HepG2 (cell line): ENCODE measurements around the gene MRPL20. TPM values are rescaled to one million over a fixed set of nuclear protein-coding genes. Genes with fewer than 3 reads are reported as not detected.

Experiments
- CENPX ChIP-seq: sonication (generic); formaldehyde crosslinking; IDR thresholded peaks from 2 replicates; pipeline ENCODE4 v1.9.0; 2021; ENCODE audit warnings: mild to moderate bottlenecking, missing genetic modification reagents, moderate library complexity
- FOXM1 ChIP-seq: sonication (generic); formaldehyde crosslinking; IDR thresholded peaks from 2 replicates; pipeline ENCODE4 v1.5.0; 2020; ENCODE audit warnings: missing genetic modification reagents
- MED1 ChIP-seq: sonication (generic); formaldehyde crosslinking; IDR thresholded peaks from 2 replicates; pipeline ENCODE4 v1.4.0; 2020; ENCODE audit warnings: missing genetic modification reagents
- NFYC ChIP-seq: IDR thresholded peaks from 2 replicates; pipeline ENCODE4 v1.6.1; 2016; ENCODE audit warnings: missing genetic modification reagents, missing compliant biosample characterization
- RAD51 ChIP-seq: fragments of 450-650 bp; IDR thresholded peaks from 2 replicates; pipeline ENCODE4 v1.6.1; 2016; ENCODE audit warnings: borderline replicate concordance
- SRY ChIP-seq: sonication (generic); formaldehyde crosslinking; IDR thresholded peaks from 2 replicates; pipeline ENCODE4 v1.8.0; 2022; ENCODE audit warnings: mild to moderate bottlenecking, missing genetic modification reagents
- TBP ChIP-seq: sonication (generic); formaldehyde crosslinking; IDR thresholded peaks from 2 replicates; pipeline ENCODE4 v1.5.0; 2020; ENCODE audit warnings: missing genetic modification reagents
- YEATS2 ChIP-seq: sonication (generic); formaldehyde crosslinking; IDR thresholded peaks from 2 replicates; pipeline ENCODE4 v1.4.0; 2020; ENCODE audit warnings: missing genetic modification reagents, borderline replicate concordance
- ZFP82 ChIP-seq: sonication (generic); formaldehyde crosslinking; IDR thresholded peaks from 2 replicates; pipeline ENCODE4 v1.5.1; 2020; ENCODE audit warnings: mild to moderate bottlenecking, missing genetic modification reagents, borderline replicate concordance
- ZNF224 ChIP-seq: sonication (generic); formaldehyde crosslinking; IDR thresholded peaks from 2 replicates; pipeline ENCODE4 v1.5.0; 2020; ENCODE audit warnings: mild to moderate bottlenecking, missing genetic modification reagents
- ZNF274 ChIP-seq: sonication (generic); formaldehyde crosslinking; IDR thresholded peaks from 2 replicates; pipeline ENCODE4 v1.5.1; 2020; ENCODE audit warnings: mild to moderate bottlenecking, missing genetic modification reagents
- ZNF282 ChIP-seq: fragments of 450-650 bp; IDR thresholded peaks from 2 replicates; pipeline ENCODE4 v1.6.1; 2018; ENCODE audit not compliant: partially characterized antibody
- ZNF335 ChIP-seq: sonication (generic); formaldehyde crosslinking; IDR thresholded peaks from 2 replicates; pipeline ENCODE4 v1.4.0; 2020; ENCODE audit warnings: missing genetic modification reagents
- ZNF570 ChIP-seq: sonication (generic); formaldehyde crosslinking; IDR thresholded peaks from 2 replicates; pipeline ENCODE4 v1.4.0; 2020; ENCODE audit warnings: mild to moderate bottlenecking, missing genetic modification reagents, borderline replicate concordance
- ZNF678 ChIP-seq: sonication (generic); formaldehyde crosslinking; IDR thresholded peaks from 2 replicates; pipeline ENCODE4 v1.4.0; 2020; ENCODE audit warnings: mild to moderate bottlenecking, missing genetic modification reagents
- ZNF781 ChIP-seq: sonication (generic); formaldehyde crosslinking; IDR thresholded peaks from 2 replicates; pipeline ENCODE4 v1.5.1; 2020; ENCODE audit warnings: borderline replicate concordance, mild to moderate bottlenecking, missing genetic modification reagents; ENCODE audit errors: not compliant biosample characterization
- ZNF878 ChIP-seq: sonication (generic); formaldehyde crosslinking; IDR thresholded peaks from 2 replicates; pipeline ENCODE4 v1.8.1; 2023; ENCODE audit warnings: mild to moderate bottlenecking, missing genetic modification reagents, moderate library complexity
- polyA plus RNA-seq, 8 experiments: library from polyadenylated mRNA; depleted of rRNA in 3 of 8; stranded (reverse) in 7 of 8; unstranded in 1 of 8; fragments of >200 nt; fragmentation: Illumina TruSeq in 4 of 8; extraction: Trizol in 4 of 8; gene quantifications; 2 replicates each; pipeline versions ENCODE4 v1.2.1 to v1.2.3, GENCODE V29; 2011 to 2016; ENCODE audit warnings: low read depth in 4 of 8, missing spikeins in 1 of 8, mixed read lengths in 1 of 8; ENCODE audit not compliant: insufficient read depth in 1 of 8
- total RNA-seq, 5 experiments: library from RNA; depleted of rRNA; stranded (reverse); fragments of >200 nt; fragmentation: Illumina TruSeq; extraction: Trizol; gene quantifications; 2 replicates each; pipeline ENCODE4 v1.2.3, GENCODE V29; 2016; ENCODE audit warnings: low read depth in 1 of 5
- TF ChIP-seq, protein P1 (sequence below): sonication (generic); formaldehyde crosslinking; IDR thresholded peaks from 2 replicates; pipeline ENCODE4 v1.8.1; 2022; ENCODE audit warnings: low read depth, mild to moderate bottlenecking, missing genetic modification reagents
- TF ChIP-seq, protein P2 (sequence below), 2 experiments: fragments of 450-650 bp in 1 of 2; sonication (generic) in 1 of 2; formaldehyde crosslinking; IDR thresholded peaks; 2 replicates each; pipeline versions ENCODE4 v1.5.0 to v1.8.0; 2020 to 2022; ENCODE audit warnings: mild to moderate bottlenecking in 1 of 2, missing genetic modification reagents in 1 of 2
- TF ChIP-seq, protein P3 (sequence below): sonication (generic); formaldehyde crosslinking; IDR thresholded peaks from 2 replicates; pipeline ENCODE4 v1.8.1; 2023; ENCODE audit warnings: mild to moderate bottlenecking, missing genetic modification reagents

The MRPL20 gene
- total and polyA plus RNA-seq, 2 of the 13 experiments (the other 11 are each of a cell fraction or from before 2014, with no cell fraction given) = 59.2 to 127 TPM

DNA sequence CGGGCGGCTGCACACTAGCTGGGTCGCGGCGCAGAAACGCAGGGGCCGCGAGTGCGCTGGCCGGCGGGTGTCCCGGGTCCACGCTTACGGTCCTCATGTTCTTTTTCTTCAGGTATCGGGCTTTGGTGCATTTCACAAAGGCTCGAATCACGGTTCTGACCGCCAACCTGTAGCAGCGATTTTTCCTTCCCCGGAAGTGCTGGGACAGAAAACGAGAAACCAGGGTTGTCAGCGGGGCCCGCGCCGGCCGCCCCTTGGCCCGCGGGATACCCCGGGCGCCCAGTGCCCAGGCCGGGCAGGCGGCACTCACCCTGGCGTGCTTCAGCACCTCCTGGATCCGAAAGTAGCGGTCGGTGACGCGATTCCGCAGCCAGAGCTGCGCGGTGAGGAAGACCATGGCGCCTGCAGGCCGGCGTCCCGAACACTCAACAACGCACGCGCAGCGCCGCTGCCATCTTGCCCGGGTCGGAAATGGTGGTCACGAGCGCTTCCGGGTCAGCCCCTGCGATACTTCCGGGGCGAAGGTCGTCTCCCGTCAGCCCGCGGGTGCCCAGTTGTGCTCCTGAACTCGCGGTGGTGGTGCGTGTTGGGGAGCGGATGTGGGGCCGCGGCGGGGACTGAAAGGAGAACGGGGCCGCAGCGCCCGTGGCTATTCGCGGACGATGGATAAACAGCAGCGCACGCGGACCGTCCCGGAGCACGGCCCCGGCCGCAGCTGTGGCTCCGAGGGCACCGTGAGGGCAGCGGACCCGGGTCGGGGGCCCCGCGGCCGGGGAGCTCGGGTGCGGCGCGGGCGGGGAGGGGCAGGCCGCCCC, at the start of gene MRPL20 (continued):
- TF ChIP-seq, protein P1, sequence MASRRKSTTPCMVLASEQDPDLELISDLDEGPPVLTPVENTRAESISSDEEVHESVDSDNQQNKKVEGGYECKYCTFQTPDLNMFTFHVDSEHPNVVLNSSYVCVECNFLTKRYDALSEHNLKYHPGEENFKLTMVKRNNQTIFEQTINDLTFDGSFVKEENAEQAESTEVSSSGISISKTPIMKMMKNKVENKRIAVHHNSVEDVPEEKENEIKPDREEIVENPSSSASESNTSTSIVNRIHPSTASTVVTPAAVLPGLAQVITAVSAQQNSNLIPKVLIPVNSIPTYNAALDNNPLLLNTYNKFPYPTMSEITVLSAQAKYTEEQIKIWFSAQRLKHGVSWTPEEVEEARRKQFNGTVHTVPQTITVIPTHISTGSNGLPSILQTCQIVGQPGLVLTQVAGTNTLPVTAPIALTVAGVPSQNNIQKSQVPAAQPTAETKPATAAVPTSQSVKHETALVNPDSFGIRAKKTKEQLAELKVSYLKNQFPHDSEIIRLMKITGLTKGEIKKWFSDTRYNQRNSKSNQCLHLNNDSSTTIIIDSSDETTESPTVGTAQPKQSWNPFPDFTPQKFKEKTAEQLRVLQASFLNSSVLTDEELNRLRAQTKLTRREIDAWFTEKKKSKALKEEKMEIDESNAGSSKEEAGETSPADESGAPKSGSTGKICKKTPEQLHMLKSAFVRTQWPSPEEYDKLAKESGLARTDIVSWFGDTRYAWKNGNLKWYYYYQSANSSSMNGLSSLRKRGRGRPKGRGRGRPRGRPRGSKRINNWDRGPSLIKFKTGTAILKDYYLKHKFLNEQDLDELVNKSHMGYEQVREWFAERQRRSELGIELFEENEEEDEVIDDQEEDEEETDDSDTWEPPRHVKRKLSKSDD (CRISPR knock-in tag) = peak; percentile 79; the same call in 1 of the 2 replicates
- TF ChIP-seq RAD51 (no peak), NFYC (CRISPR knock-in tag) (peak; percentile 68), FOXM1 (CRISPR knock-in tag) (peak; percentile 4; the same call in 1 of the 2 replicates), ZNF678 (CRISPR knock-in tag) (peak; percentile 70; the same call in 1 of the 2 replicates), YEATS2 (peak; percentile 95), ZNF781 (CRISPR knock-in tag) (no peak), ZNF224 (no peak), CENPX (no peak), MED1 (CRISPR knock-in tag) (peak; percentile 79), SRY (CRISPR knock-in tag) (peak; percentile 75; the same call in 1 of the 2 replicates), ZFP82 (peak; percentile 96), TBP (no peak), ZNF570 (CRISPR knock-in tag) (no peak), ZNF878 (CRISPR knock-in tag) (0 out of 2 replicates have a peak, but pooled peaks have one; percentile 82), ZNF274 (CRISPR knock-in tag) (peak; percentile 81), ZNF282 (no peak), ZNF335 (peak; percentile 93)
- TF ChIP-seq, protein P2, sequence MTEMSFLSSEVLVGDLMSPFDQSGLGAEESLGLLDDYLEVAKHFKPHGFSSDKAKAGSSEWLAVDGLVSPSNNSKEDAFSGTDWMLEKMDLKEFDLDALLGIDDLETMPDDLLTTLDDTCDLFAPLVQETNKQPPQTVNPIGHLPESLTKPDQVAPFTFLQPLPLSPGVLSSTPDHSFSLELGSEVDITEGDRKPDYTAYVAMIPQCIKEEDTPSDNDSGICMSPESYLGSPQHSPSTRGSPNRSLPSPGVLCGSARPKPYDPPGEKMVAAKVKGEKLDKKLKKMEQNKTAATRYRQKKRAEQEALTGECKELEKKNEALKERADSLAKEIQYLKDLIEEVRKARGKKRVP (CRISPR knock-in tag; IDR thresholded peaks at IDR 0.05) = peak in 1 of 2 experiments; percentile 57; a peak in 2 of 4 replicates
- TF ChIP-seq, protein P3, sequence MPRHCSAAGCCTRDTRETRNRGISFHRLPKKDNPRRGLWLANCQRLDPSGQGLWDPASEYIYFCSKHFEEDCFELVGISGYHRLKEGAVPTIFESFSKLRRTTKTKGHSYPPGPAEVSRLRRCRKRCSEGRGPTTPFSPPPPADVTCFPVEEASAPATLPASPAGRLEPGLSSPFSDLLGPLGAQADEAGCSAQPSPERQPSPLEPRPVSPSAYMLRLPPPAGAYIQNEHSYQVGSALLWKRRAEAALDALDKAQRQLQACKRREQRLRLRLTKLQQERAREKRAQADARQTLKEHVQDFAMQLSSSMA = peak; percentile 53; the same call in 1 of the 2 replicates
